A673 (cell line): ENCODE data around the gene TRIM25. TPM values are rescaled to one million over a fixed set of nuclear protein-coding genes. Genes with fewer than 3 reads are reported as not detected.

Experiments used
- BruUV-seq: library from RNA; stranded (reverse); fragments of 400-500 nt; replicated peaks from 2 replicates; lab custom pipeline; 2021; lab: Mats Ljungman, UMichigan
- CTCF ChIA-PET: fragments of 300-600 bp; sonication (Branson Sonifier 250); formaldehyde crosslinking; loops from one replicate; lab custom pipeline; 2022; ENCODE audit warnings: antibody characterized with exemption; lab: Charles Lee
- POLR2A ChIA-PET: fragments of 300-600 bp; sonication (Branson Sonifier 250); formaldehyde crosslinking; loops from one replicate; lab custom pipeline; 2022; ENCODE audit warnings: antibody characterized with exemption; ENCODE audit not compliant: low non-redundant PET; lab: Charles Lee
- DNase-seq: peaks from one replicate; pipeline ENCODE4 v3.0.0-alpha.2; 2015; ENCODE audit warnings: low spot score
- H3K27ac ChIP-seq: fragments of 200-600 bp; sonication (generic); 2 replicates; pipeline ENCODE4 v1.5.1; 2016; ENCODE audit warnings: mixed run types, low read depth, mild to moderate bottlenecking, mixed read lengths, antibody characterized with exemption, low read length; ENCODE audit not compliant: poor library complexity, severe bottlenecking
- H3K27me3 ChIP-seq: fragments of 200-600 bp; sonication (generic); replicated peaks from 2 replicates; pipeline ENCODE4 v1.6.1; 2017; ENCODE audit warnings: mixed run types, low read depth, mild to moderate bottlenecking, mixed read lengths, antibody characterized with exemption, low read length; ENCODE audit not compliant: insufficient read depth, poor library complexity
- H3K36me3 ChIP-seq: fragments of 200-600 bp; sonication (generic); 2 replicates; pipeline ENCODE4 v1.6.1; 2016; ENCODE audit warnings: mixed run types, mild to moderate bottlenecking, mixed read lengths, antibody characterized with exemption, low read length; ENCODE audit not compliant: insufficient read depth, poor library complexity, severe bottlenecking
- H3K4me1 ChIP-seq: fragments of 200-600 bp; sonication (generic); 2 replicates; pipeline ENCODE4 v1.6.1; 2017; ENCODE audit warnings: mixed run types, mild to moderate bottlenecking, mixed read lengths, antibody characterized with exemption, low read length; ENCODE audit not compliant: insufficient read depth, poor library complexity, severe bottlenecking
- H3K4me3 ChIP-seq: fragments of 200-600 bp; sonication (generic); 2 replicates; pipeline ENCODE4 v1.5.1; 2016; ENCODE audit warnings: low read depth, mixed run types, mild to moderate bottlenecking, mixed read lengths, low read length; ENCODE audit not compliant: poor library complexity, severe bottlenecking
- H3K9me3 ChIP-seq: fragments of 200-600 bp; sonication (generic); 2 replicates; pipeline ENCODE4 v1.6.1; 2016; ENCODE audit warnings: mixed run types, low read depth, mild to moderate bottlenecking, mixed read lengths, antibody characterized with exemption, low read length; ENCODE audit not compliant: poor library complexity, severe bottlenecking
- EZH2 ChIP-seq: fragments of 200-600 bp; sonication (generic); IDR thresholded peaks from 2 replicates; pipeline ENCODE4 v1.6.1; 2017; ENCODE audit warnings: borderline replicate concordance, low read depth, mild to moderate bottlenecking, mixed read lengths, antibody characterized with exemption, low read length; ENCODE audit not compliant: poor library complexity, severe bottlenecking
- intact Hi-C: fragments of 100-400 bp; cut with micrococcal nuclease; formaldehyde crosslinking; loops from one replicate; pipeline ENCODE4 v1.10.0; 2022; ENCODE audit not compliant: unreplicated experiment
- total RNA-seq: library from RNA; stranded (reverse); gene quantifications from 2 replicates; pipeline ENCODE4 v1.2.3, GENCODE V29; 2021
- TF ChIP-seq, protein P1 (sequence below): fragments of 300-800, 200-600 bp; sonication (generic); conservative IDR thresholded peaks from 2 replicates; pipeline ENCODE4 v1.5.1; 2017; ENCODE audit warnings: low read depth, mild to moderate bottlenecking, antibody characterized with exemption, low read length, moderate library complexity, mixed read lengths

TRIM25 gene
- total RNA-seq, 1 experiment from 2014 or later, result 58.0 TPM

- Histone ChIP-seq H3K27ac (no peak overlapping the region), H3K9me3 (peaks cover 10% of the 10 kb centered on the region), H3K27me3 (no peaks in the 10 kb centered on the region), H3K4me1 (no peaks in the 10 kb centered on the region), H3K4me3 (no peak overlapping the region), H3K36me3 (no peaks in the 10 kb centered on the region)
- intact Hi-C loops, result no loop called here
- ChIA-PET CTCF (no interaction called here), POLR2A (no interaction called here)
- no TSS peak for BruUV-seq
- DNase-seq, result no peak
- TF ChIP-seq, protein P1, sequence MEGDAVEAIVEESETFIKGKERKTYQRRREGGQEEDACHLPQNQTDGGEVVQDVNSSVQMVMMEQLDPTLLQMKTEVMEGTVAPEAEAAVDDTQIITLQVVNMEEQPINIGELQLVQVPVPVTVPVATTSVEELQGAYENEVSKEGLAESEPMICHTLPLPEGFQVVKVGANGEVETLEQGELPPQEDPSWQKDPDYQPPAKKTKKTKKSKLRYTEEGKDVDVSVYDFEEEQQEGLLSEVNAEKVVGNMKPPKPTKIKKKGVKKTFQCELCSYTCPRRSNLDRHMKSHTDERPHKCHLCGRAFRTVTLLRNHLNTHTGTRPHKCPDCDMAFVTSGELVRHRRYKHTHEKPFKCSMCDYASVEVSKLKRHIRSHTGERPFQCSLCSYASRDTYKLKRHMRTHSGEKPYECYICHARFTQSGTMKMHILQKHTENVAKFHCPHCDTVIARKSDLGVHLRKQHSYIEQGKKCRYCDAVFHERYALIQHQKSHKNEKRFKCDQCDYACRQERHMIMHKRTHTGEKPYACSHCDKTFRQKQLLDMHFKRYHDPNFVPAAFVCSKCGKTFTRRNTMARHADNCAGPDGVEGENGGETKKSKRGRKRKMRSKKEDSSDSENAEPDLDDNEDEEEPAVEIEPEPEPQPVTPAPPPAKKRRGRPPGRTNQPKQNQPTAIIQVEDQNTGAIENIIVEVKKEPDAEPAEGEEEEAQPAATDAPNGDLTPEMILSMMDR, result no peak
- no peak for TF ChIP-seq EZH2
Observed at GRCh38 chr17:56886288-56886731, 27.5 kb downstream of the TRIM25 start.

- ChIA-PET CTCF (no interaction called here), POLR2A (no interaction called here)
- TF ChIP-seq, protein P1, result no peak
- TF ChIP-seq EZH2, result no peak
- Histone ChIP-seq H3K27ac (no peak overlapping the region), H3K4me1 (no peaks in the 10 kb centered on the region), H3K4me3 (no peak overlapping the region), H3K27me3 (no peaks in the 10 kb centered on the region), H3K36me3 (no peaks in the 10 kb centered on the region), H3K9me3 (peaks cover 10% of the 10 kb centered on the region)
- intact Hi-C loops, result no loop called here
- DNase-seq, result no peak
- no TSS peak for BruUV-seq
Observed at GRCh38 chr17:56885312-56885657, 28.6 kb downstream of the TRIM25 start.

DNA sequence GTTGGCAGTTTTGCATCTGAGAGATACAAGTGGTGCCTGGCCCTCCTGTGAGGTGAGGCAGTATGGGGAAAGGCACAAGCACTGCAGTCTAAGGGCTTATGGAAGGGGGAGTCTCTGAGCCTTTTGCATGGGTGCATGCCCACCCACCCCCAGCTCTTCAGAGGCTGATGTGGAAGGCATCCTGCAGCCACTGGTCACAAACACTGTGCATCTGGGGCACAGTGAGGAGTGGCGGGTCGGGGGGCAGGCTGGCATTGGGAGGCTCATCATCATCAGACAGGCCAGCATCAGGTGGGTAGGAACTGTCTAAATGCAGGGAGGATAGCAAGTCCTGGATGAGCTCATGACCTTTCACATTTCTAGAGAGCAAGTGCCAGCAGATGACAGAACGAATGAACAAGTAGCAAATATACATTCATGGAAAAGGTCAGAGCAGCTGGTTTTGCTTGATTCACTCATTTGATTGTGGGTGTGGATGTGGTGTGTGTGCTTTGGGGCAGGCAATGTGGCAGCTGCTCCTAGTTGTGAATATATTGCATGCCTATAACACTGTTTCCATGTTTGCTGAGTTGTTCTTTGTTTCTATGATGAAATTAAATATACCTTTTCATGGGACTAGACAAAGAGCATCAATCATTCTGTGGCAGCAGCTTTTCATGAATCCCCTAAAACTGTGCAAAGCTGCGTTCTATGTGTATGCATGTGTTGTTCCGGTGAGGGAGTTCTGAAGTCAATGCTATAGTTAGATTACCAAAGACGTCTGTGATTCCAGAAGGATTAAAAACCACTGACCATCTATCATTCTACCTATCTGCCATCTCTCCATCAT is 29.2 kb downstream of the TRIM25 start:
- DNase-seq, result no peak
- Histone ChIP-seq H3K4me3 (no peak overlapping the region), H3K27ac (no peak overlapping the region), H3K36me3 (no peaks in the 10 kb centered on the region), H3K9me3 (peaks cover 10% of the 10 kb centered on the region), H3K27me3 (no peaks in the 10 kb centered on the region), H3K4me1 (no peaks in the 10 kb centered on the region)
- ChIA-PET POLR2A (no interaction called here), CTCF (no interaction called here)
- intact Hi-C loops, result no loop called here
- no TSS peak for BruUV-seq
- TF ChIP-seq EZH2, result no peak
- TF ChIP-seq, protein P1, result no peak
